GM12878 (cell line): ENCODE data around the gene GRM6. TPM values are rescaled to one million over a fixed set of nuclear protein-coding genes. Genes with fewer than 3 reads are reported as not detected.

ENCODE experiments used
- ATAC-seq: fragments of 200-7000 bp; cut with Tn5 transposase; 3 replicates; pipeline ENCODE4 v1.9.1; 2020; ENCODE audit warnings: mild to moderate bottlenecking, moderate library complexity
- BruUV-seq: library from RNA; stranded (reverse); fragments of 400-500 nt; replicated peaks from 2 replicates; lab custom pipeline; 2021; lab: Mats Ljungman, UMichigan
- CTCF ChIA-PET: fragments of 300-600 bp; sonication (Branson Sonifier 250); formaldehyde crosslinking; extraction: SDS; loops from one replicate; lab custom pipeline; 2021; ENCODE audit warnings: inconsistent platforms; lab: Yijun Ruan, JAX
- POLR2A ChIA-PET: fragments of 350-600 bp; formaldehyde crosslinking; extraction: SDS; loops from one replicate; lab custom pipeline; 2021; ENCODE audit warnings: inconsistent platforms; lab: Charles Lee
- RAD21 ChIA-PET: fragments of 300-600 bp; sonication (Branson Sonifier 250); formaldehyde crosslinking; loops from one replicate; lab custom pipeline; 2023; ENCODE audit warnings: antibody characterized with exemption; ENCODE audit not compliant: unreplicated experiment; lab: Charles Lee
- SMC1A ChIA-PET: fragments of 300-600 bp; sonication (Branson Sonifier 250); formaldehyde crosslinking; loops from one replicate; lab custom pipeline; 2023; ENCODE audit not compliant: unreplicated experiment, uncharacterized antibody; lab: Charles Lee
- DNase-seq: peaks from one replicate; pipeline ENCODE4 v3.0.0-alpha.2; 2011; ENCODE audit warnings: low read depth, low spot score
- FAIRE-seq: peaks from 3 replicates; lab custom pipeline; 2011; peaks lifted over from hg19 to GRCh38; lab: Jason Lieb, UNC
- H2AFZ ChIP-seq: 2 replicates; pipeline ENCODE4 v1.6.0; 2011; ENCODE audit warnings: low read depth, low read length, control low read depth; ENCODE audit not compliant: control insufficient read depth
- H3K27ac ChIP-seq: 2 replicates; pipeline ENCODE4 v1.5.1; 2011; ENCODE audit warnings: control low read depth; ENCODE audit not compliant: control insufficient read depth, insufficient read depth
- H3K27me3 ChIP-seq, 2 experiments: replicated peaks in 1 of 2; 2 replicates each; pipeline versions ENCODE4 v1.6.0 to v1.6.1; 2011; ENCODE audit warnings: low read length in 1 of 2; ENCODE audit not compliant: control insufficient read depth in 2 of 2, insufficient read depth in 2 of 2
- H3K36me3 ChIP-seq, 2 experiments: 2 replicates each; pipeline ENCODE4 v1.5.1; 2011; ENCODE audit warnings: low read length in 1 of 2; ENCODE audit not compliant: control insufficient read depth in 2 of 2, insufficient read depth in 2 of 2
- H3K4me1 ChIP-seq: 2 replicates; pipeline ENCODE4 v1.6.1; 2011; ENCODE audit warnings: mild to moderate bottlenecking, low read length, moderate library complexity, mixed read lengths; ENCODE audit not compliant: control insufficient read depth, insufficient read depth
- H3K4me2 ChIP-seq: 2 replicates; pipeline ENCODE4 v1.6.0; 2011; ENCODE audit warnings: control low read depth; ENCODE audit not compliant: control insufficient read depth, insufficient read depth
- H3K4me3 ChIP-seq: fragments of 200-600 bp; sonication (generic); 2 replicates; pipeline ENCODE4 v1.5.1; 2016
- H3K79me2 ChIP-seq: 2 replicates; pipeline ENCODE4 v1.6.0; 2011; ENCODE audit warnings: low read length; ENCODE audit not compliant: control insufficient read depth, insufficient read depth
- H3K9ac ChIP-seq: 2 replicates; pipeline ENCODE4 v1.8.0; 2011; ENCODE audit warnings: low read length, control low read depth, mixed read lengths; ENCODE audit not compliant: control insufficient read depth, insufficient read depth
- H3K9me3 ChIP-seq: replicated peaks from 3 replicates; pipeline ENCODE4 v1.5.1; 2011; ENCODE audit warnings: mild to moderate bottlenecking, low read length; ENCODE audit not compliant: control insufficient read depth, insufficient read depth
- H4K20me1 ChIP-seq: 2 replicates; pipeline ENCODE4 v1.6.0; 2011; ENCODE audit not compliant: control insufficient read depth, insufficient read depth
- HCFC1 ChIP-seq: fragments of 150-350 bp; IDR thresholded peaks from 2 replicates; pipeline ENCODE4 v1.6.1; 2014; ENCODE audit warnings: low read length
- HDAC2 ChIP-seq: fragments of 200-600 bp; sonication (generic); IDR thresholded peaks from 2 replicates; pipeline ENCODE4 v1.6.1; 2017
- HDAC6 ChIP-seq: fragments of 200-600 bp; sonication (generic); IDR thresholded peaks from one replicate; pipeline ENCODE4 v1.8.0; 2017; ENCODE audit warnings: antibody characterized with exemption; ENCODE audit not compliant: unreplicated experiment
- IKZF2 ChIP-seq, 2 experiments: fragments of 450-650 bp; IDR thresholded peaks; 2 replicates each; pipeline ENCODE4 v1.6.1; 2017; ENCODE audit warnings: mild to moderate bottlenecking in 2 of 2, moderate library complexity in 2 of 2
- MXI1 ChIP-seq: fragments of 150-350 bp; IDR thresholded peaks from 2 replicates; pipeline ENCODE4 v1.6.1; 2011; ENCODE audit warnings: low read depth, mild to moderate bottlenecking, inconsistent platforms, low read length, improper control_type of control experiment
- NRF1 ChIP-seq: conservative IDR thresholded peaks from 2 replicates; pipeline ENCODE4 v1.6.1; 2011; ENCODE audit warnings: mild to moderate bottlenecking, low read depth, low read length, improper control_type of control experiment
- RELA ChIP-seq: fragments of 450-650 bp; IDR thresholded peaks from 2 replicates; pipeline ENCODE4 v1.8.0; 2014; ENCODE audit warnings: borderline replicate concordance; ENCODE audit not compliant: partially characterized antibody
- RUNX3 ChIP-seq: IDR thresholded peaks from 2 replicates; pipeline ENCODE4 v1.6.1; 2012; ENCODE audit warnings: low read length, inconsistent platforms
- SMAD1 ChIP-seq: fragments of 450-650 bp; IDR thresholded peaks from 2 replicates; pipeline ENCODE4 v1.6.1; 2018; ENCODE audit warnings: mild to moderate bottlenecking, low read depth; ENCODE audit not compliant: partially characterized antibody
- SMC3 ChIP-seq: IDR thresholded peaks from 2 replicates; pipeline ENCODE4 v1.6.1; 2011; ENCODE audit warnings: low read length, improper control_type of control experiment, borderline replicate concordance
- TBL1XR1 ChIP-seq: IDR thresholded peaks from 2 replicates; pipeline ENCODE4 v1.6.1; 2012; ENCODE audit warnings: low read depth, low read length, improper control_type of control experiment
- TCF12 ChIP-seq: IDR thresholded peaks from 2 replicates; pipeline ENCODE4 v1.6.1; 2011; ENCODE audit warnings: low read depth, mild to moderate bottlenecking, low read length
- ZNF622 ChIP-seq: fragments of 450-650 bp; IDR thresholded peaks from 2 replicates; pipeline ENCODE4 v1.6.1; 2017; ENCODE audit warnings: mild to moderate bottlenecking, inconsistent platforms
- WGBS: methylation state at CpG from one replicate; pipeline ENCODE4 v1.1.6; 2016; ENCODE audit warnings: low lambda C conversion rate; ENCODE audit not compliant: insufficient replicate concordance, insufficient coverage; ENCODE audit errors: missing lambda C conversion rate; 5-methylcytosine and 5-hydroxymethylcytosine counted together
- in situ Hi-C: fragments of 300-500 bp; cut with MboI; formaldehyde crosslinking; loops from 9 replicates; pipeline ENCODE4 v1.14.3; 2018; ENCODE audit warnings: mixed read lengths
- intact Hi-C: fragments of 100-400 bp; cut with micrococcal nuclease; formaldehyde crosslinking; loops from one replicate; pipeline ENCODE4 v1.14.2; 2022; ENCODE audit not compliant: unreplicated experiment
- polyA plus RNA-seq, 11 experiments: library from polyadenylated mRNA; depleted of rRNA in 4 of 11; unstranded in 6 of 11; stranded (reverse) in 5 of 11; fragments of >200 nt; fragmentation: Nextera tagmentation in 4 of 11; fragmentation: Illumina TruSeq in 1 of 11; extraction: Ambion mirVana in 4 of 11; extraction: Trizol in 1 of 11; gene quantifications; 1 replicate in 1 of 11; 2 replicates in 10 of 11; pipeline versions ENCODE4 v1.2.1 to v1.2.3, GENCODE V29; 2011 to 2016; ENCODE audit warnings: inconsistent platforms in 2 of 11, missing spikeins in 2 of 11, low read depth in 1 of 11
- total RNA-seq, 4 experiments: library from RNA; depleted of rRNA in 3 of 4; stranded (reverse); fragments of >200 nt in 3 of 4; fragmentation: Illumina TruSeq in 1 of 4; extraction: Trizol in 1 of 4; gene quantifications; 2 replicates each; pipeline versions ENCODE4 v1.2.1 to v1.2.3, GENCODE V29; 2013 to 2021
- TF ChIP-seq, protein P1 (sequence below): IDR thresholded peaks from 2 replicates; pipeline ENCODE4 v1.6.1; 2011; ENCODE audit warnings: mild to moderate bottlenecking, low read depth, low read length, moderate library complexity; ENCODE audit not compliant: insufficient replicate concordance
- TF ChIP-seq, protein P2 (sequence below): IDR thresholded peaks from 2 replicates; pipeline ENCODE4 v1.6.1; 2011; ENCODE audit warnings: low read depth, low read length, improper control_type of control experiment, borderline replicate concordance
- TF ChIP-seq, protein P3 (sequence below): fragments of 450-650 bp; IDR thresholded peaks from 2 replicates; pipeline ENCODE4 v1.6.1; 2014; ENCODE audit warnings: mild to moderate bottlenecking
- TF ChIP-seq, protein P4 (sequence below): fragments of 450-650 bp; IDR thresholded peaks from 2 replicates; pipeline ENCODE4 v1.6.1; 2017; ENCODE audit warnings: mild to moderate bottlenecking, moderate library complexity

The GRM6 gene
- total and polyA plus RNA-seq, 10 of the 15 experiments (the other 5 are each of a cell fraction or from before 2014, with no cell fraction given): not detected

DNA sequence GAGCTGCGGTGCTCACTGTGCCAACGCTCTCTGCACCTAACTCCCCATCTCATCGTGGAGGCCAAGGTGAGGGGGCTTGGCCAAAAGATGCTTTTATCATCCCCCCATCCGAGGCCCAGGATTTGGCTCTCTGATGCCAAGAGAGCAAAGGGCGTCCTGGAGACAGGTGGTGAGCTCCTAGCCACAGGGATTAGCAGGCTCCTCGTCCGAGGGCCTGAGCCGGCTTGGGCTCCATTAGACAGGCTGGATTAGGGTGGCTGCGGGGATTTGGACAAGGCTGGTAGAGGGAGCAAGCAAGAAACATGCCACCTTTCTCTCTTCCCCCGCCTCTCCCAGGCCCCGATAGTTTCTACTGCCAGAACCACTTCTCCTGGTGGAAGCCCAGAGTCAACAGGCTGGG is 1.0 kb upstream of the GRM6 start (continued):
- no peak for TF ChIP-seq SMC3
- TF ChIP-seq RELA: no peak
- TF ChIP-seq SMAD1: no peak

DNA sequence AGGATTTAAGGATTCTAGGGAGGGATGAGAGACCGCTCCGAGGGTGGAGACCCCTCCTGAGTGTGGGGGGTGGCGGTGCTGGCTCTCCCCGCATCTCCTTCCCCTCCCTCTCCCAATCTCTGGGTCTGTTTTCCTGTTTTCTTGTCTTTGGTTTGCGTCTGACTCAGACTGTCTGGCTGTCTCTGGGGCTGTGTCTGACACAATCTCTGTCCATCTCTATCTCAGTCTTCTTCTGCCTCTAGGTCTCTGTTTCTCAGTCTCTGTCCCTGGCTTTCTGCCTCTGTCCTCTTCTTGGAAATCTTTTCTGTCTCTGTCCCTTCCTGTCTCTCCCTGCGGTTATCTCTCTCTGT is 196 bp upstream of the GRM6 start:
- BruUV-seq: no TSS peak
- Histone ChIP-seq H3K36me3 (no peaks in the 10 kb centered on the region), H3K27ac (no peak overlapping the region), H3K9me3 (no peaks in the 10 kb centered on the region; the same call in 2 of the 3 replicates), H3K4me3 (no peak overlapping the region), H2AFZ (no peak overlapping the region), H4K20me1 (no peaks in the 10 kb centered on the region), H3K4me1 (no peaks in the 10 kb centered on the region), H3K27me3 (no peaks in the 10 kb centered on the region), H3K9ac (no peak overlapping the region), H3K79me2 (no peaks in the 10 kb centered on the region), H3K4me2 (no peak overlapping the region)
- in situ Hi-C loops (no loop called here), intact Hi-C loops (no loop called here)
- 28% methylated on average over 6 of the region's 6 CpGs for WGBS
- ChIA-PET CTCF (no interaction called here), SMC1A (no interaction called here), POLR2A (no interaction called here), RAD21 (no interaction called here)
- no peak for FAIRE-seq
- ATAC-seq: no peak
- DNase-seq: no peak
- no peak for TF ChIP-seq TCF12
- TF ChIP-seq TBL1XR1: no peak
- TF ChIP-seq, protein P1, sequence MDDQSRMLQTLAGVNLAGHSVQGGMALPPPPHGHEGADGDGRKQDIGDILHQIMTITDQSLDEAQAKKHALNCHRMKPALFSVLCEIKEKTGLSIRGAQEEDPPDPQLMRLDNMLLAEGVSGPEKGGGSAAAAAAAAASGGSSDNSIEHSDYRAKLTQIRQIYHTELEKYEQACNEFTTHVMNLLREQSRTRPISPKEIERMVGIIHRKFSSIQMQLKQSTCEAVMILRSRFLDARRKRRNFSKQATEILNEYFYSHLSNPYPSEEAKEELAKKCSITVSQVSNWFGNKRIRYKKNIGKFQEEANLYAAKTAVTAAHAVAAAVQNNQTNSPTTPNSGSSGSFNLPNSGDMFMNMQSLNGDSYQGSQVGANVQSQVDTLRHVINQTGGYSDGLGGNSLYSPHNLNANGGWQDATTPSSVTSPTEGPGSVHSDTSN: no peak
- TF ChIP-seq IKZF2 (IDR thresholded peaks at IDR 0.05): no peak
- TF ChIP-seq HDAC2: no peak
- no peak for TF ChIP-seq ZNF622
- TF ChIP-seq HDAC6: no peak
- TF ChIP-seq, protein P2, sequence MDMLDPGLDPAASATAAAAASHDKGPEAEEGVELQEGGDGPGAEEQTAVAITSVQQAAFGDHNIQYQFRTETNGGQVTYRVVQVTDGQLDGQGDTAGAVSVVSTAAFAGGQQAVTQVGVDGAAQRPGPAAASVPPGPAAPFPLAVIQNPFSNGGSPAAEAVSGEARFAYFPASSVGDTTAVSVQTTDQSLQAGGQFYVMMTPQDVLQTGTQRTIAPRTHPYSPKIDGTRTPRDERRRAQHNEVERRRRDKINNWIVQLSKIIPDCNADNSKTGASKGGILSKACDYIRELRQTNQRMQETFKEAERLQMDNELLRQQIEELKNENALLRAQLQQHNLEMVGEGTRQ: no peak
- no peak for TF ChIP-seq HCFC1
- no peak for TF ChIP-seq RUNX3
- no peak for TF ChIP-seq MXI1
- TF ChIP-seq, protein P3, sequence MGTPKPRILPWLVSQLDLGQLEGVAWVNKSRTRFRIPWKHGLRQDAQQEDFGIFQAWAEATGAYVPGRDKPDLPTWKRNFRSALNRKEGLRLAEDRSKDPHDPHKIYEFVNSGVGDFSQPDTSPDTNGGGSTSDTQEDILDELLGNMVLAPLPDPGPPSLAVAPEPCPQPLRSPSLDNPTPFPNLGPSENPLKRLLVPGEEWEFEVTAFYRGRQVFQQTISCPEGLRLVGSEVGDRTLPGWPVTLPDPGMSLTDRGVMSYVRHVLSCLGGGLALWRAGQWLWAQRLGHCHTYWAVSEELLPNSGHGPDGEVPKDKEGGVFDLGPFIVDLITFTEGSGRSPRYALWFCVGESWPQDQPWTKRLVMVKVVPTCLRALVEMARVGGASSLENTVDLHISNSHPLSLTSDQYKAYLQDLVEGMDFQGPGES: no peak
- TF ChIP-seq, protein P4, sequence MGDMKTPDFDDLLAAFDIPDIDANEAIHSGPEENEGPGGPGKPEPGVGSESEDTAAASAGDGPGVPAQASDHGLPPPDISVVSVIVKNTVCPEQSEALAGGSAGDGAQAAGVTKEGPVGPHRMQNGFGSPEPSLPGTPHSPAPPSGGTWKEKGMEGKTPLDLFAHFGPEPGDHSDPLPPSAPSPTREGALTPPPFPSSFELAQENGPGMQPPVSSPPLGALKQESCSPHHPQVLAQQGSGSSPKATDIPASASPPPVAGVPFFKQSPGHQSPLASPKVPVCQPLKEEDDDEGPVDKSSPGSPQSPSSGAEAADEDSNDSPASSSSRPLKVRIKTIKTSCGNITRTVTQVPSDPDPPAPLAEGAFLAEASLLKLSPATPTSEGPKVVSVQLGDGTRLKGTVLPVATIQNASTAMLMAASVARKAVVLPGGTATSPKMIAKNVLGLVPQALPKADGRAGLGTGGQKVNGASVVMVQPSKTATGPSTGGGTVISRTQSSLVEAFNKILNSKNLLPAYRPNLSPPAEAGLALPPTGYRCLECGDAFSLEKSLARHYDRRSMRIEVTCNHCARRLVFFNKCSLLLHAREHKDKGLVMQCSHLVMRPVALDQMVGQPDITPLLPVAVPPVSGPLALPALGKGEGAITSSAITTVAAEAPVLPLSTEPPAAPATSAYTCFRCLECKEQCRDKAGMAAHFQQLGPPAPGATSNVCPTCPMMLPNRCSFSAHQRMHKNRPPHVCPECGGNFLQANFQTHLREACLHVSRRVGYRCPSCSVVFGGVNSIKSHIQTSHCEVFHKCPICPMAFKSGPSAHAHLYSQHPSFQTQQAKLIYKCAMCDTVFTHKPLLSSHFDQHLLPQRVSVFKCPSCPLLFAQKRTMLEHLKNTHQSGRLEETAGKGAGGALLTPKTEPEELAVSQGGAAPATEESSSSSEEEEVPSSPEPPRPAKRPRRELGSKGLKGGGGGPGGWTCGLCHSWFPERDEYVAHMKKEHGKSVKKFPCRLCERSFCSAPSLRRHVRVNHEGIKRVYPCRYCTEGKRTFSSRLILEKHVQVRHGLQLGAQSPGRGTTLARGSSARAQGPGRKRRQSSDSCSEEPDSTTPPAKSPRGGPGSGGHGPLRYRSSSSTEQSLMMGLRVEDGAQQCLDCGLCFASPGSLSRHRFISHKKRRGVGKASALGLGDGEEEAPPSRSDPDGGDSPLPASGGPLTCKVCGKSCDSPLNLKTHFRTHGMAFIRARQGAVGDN: no peak
- no peak for TF ChIP-seq NRF1
